Gastrocnemius medialis (tissue), 4 donors: ENCODE results near the gene DSCAML1. TPM values are rescaled to one million over a fixed set of nuclear protein-coding genes. Genes with fewer than 3 reads are reported as not detected.

ENCODE experiments used
- ATAC-seq, 2 donors: fragments of 150-250 bp; one replicate each; pipeline ENCODE4 v1.9.1; 2016
- DNase-seq, 2 donors: peaks; one replicate each; pipeline ENCODE4 v3.0.0-alpha.2; 2019
- H3K27ac ChIP-seq, 4 donors: fragments of 200-600 bp; sonication (generic); 1 replicate in 1 of 4; 2 replicates in 3 of 4; pipeline ENCODE4 v1.5.1; 2016 to 2018; ENCODE audit warnings: mild to moderate bottlenecking in 2 of 4, moderate library complexity in 1 of 4
- H3K27me3 ChIP-seq, 3 donors: fragments of 200-600 bp; sonication (generic) in 2 of 3; 1 replicate in 1 of 3; 2 replicates in 2 of 3; pipeline versions ENCODE4 v1.5.1 to v1.6.0; 2016 to 2019; ENCODE audit warnings: mild to moderate bottlenecking in 1 of 3, moderate library complexity in 1 of 3
- H3K36me3 ChIP-seq, 2 donors: fragments of 200-600 bp; sonication (generic) in 1 of 2; one replicate each; pipeline ENCODE4 v1.5.1; 2017 to 2018
- H3K4me1 ChIP-seq, 2 donors: fragments of 200-600 bp; sonication (generic) in 1 of 2; one replicate each; pipeline ENCODE4 v1.5.1; 2016 to 2017; ENCODE audit warnings: mild to moderate bottlenecking in 2 of 2
- H3K4me3 ChIP-seq, 4 donors: fragments of 200-600 bp; sonication (generic) in 3 of 4; 1 replicate in 1 of 4; 2 replicates in 3 of 4; pipeline ENCODE4 v1.5.1; 2016 to 2019; ENCODE audit warnings: mild to moderate bottlenecking in 2 of 4
- H3K9me3 ChIP-seq, 3 donors: fragments of 200-600 bp; sonication (generic) in 2 of 3; 1 replicate in 1 of 3; 2 replicates in 2 of 3; pipeline ENCODE4 v1.5.1; 2016 to 2019
- CTCF ChIP-seq, 5 experiments: fragments of 450-650 bp in 3 of 5; fragments of 200-600 bp in 2 of 5; sonication (generic) in 2 of 5; IDR thresholded peaks in 4 of 5; conservative IDR thresholded peaks in 1 of 5; 1 replicate in 4 of 5; 2 replicates in 1 of 5; pipeline ENCODE4 v1.5.1; 2016 to 2019; ENCODE audit warnings: antibody characterized with exemption in 5 of 5, mild to moderate bottlenecking in 3 of 5, moderate library complexity in 3 of 5
- POLR2A ChIP-seq, 2 donors: fragments of 450-650 bp; IDR thresholded peaks; one replicate each; pipeline ENCODE4 v1.6.1; 2017; ENCODE audit warnings: antibody characterized with exemption in 2 of 2, mild to moderate bottlenecking in 2 of 2, moderate library complexity in 2 of 2
- in situ Hi-C, 4 donors: fragments of 200-750 bp; cut with MboI; loops; one replicate each; pipeline versions ENCODE4 v1.15.0 to v1.8.0; 2017; ENCODE audit warnings: low sequenced_read_pairs in 4 of 4
- intact Hi-C: fragments of 100-400 bp; cut with DNase I; formaldehyde crosslinking; loops from one replicate; pipeline ENCODE4 v1.15.1; 2023; ENCODE audit warnings: low total_unique reads
- total RNA-seq, 4 donors: library from RNA; depleted of rRNA; stranded (reverse); fragments of >200 nt; gene quantifications; one replicate each; pipeline versions ENCODE4 v1.1.0 to v1.2.3, GENCODE V29; 2016

DSCAML1 gene
- total RNA-seq, 4 donors from 2014 or later = 0.05 to 0.15 (median 0.07) TPM

- Histone ChIP-seq H3K27ac (no peak overlapping the region), H3K27me3 (no peaks in the 10 kb centered on the region), H3K4me1 (no peaks in the 10 kb centered on the region), H3K4me3 (no peak overlapping the region), H3K36me3 (peaks cover 0 to 9% of the 10 kb centered on the region in 2 donors), H3K9me3 (no peaks in the 10 kb centered on the region)
- DNase-seq (no peak), ATAC-seq (no peak)
- TF ChIP-seq POLR2A (IDR thresholded peaks at IDR 0.05) (no peak), CTCF (IDR thresholded peaks at IDR 0.05 in 4 of 5, conservative IDR thresholded peaks at IDR 0.05 in 1 of 5) (no peak)
- intact Hi-C loops = no loop called here
- in situ Hi-C loops = no loop called here
Measured at GRCh38 chr11:117381481-117382387, 415.3 kb downstream of the DSCAML1 start.

DNA sequence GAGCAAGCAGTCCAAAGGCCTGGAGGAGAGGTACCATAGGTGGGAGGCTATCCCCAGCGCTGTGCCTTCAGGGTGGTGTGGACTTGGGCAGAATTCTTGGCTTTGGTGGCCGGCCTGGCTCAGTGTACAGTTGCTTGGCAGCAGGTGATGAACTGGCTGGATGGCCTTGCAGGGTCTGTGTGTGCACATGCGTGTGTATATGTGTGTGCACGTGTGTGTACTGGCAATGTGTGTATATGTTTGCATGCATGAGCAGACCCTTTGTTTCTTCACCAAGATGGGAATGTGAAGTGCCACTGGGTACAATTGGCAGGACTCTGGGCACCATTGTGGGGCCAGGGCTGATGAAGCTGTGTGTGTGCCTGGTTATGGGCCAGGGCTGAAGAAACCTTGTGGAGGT is 416.3 kb downstream of the DSCAML1 start:
- intact Hi-C loops (no loop called here), in situ Hi-C loops (no loop called here)
- no peaks in the 10 kb centered on the region for H3K4me1 ChIP-seq
- ATAC-seq (no peak), DNase-seq (no peak)
- TF ChIP-seq POLR2A (IDR thresholded peaks at IDR 0.05) (no peak), CTCF (IDR thresholded peaks at IDR 0.05 in 4 of 5, conservative IDR thresholded peaks at IDR 0.05 in 1 of 5) (no peak)
- H3K27ac ChIP-seq = no peak overlapping the region
- H3K4me3 ChIP-seq = no peak overlapping the region
- H3K27me3 ChIP-seq = no peaks in the 10 kb centered on the region
- H3K36me3 ChIP-seq = peaks cover 0 to 9% of the 10 kb centered on the region in 2 donors
- H3K9me3 ChIP-seq = no peaks in the 10 kb centered on the region

DNA sequence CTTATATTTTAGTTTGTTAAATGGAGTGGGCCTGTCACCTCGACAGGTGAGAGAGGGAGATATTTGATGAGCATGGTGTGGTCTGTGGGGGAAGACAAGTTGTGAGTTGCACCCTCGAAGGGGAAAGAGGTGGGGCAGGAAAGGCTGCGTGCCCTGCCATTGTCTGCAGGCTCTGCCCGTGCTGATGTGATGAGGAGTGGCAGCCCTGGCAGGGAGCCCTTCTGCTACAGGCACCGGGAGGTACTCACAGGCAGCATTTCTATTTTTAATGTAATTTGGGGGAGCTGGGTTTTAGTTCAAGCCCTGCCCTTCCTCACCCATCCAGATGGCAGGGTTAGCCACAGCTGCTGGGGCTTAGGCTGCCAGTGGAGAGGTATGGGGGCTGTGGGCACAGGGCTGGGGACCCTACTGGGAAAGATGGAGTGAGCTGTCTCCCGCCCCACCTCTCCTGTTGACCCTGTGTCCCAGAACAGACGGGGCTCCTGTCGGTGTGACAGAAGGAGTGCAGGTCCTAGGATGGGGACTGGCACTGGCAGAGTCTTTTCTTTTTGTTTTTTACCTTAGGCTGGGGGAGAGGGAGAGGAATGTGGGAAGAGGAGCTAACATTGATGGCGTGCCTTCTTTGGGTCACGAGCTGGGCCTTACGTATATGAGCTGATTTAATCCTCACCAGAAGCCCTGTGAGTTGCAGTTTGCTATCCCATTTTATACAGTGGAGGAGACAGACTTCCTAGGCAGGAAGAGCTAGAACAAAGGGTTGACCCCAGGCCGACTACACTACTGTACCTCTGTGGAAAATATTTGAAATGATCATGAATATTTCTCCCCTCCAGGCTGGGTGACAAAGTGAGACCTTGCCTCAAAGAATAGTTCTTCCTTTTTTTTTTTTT is 417.8 kb downstream of the DSCAML1 start:
- peaks cover 0 to 9% of the 10 kb centered on the region in 2 donors for H3K36me3 ChIP-seq
- H3K27me3 ChIP-seq = no peaks in the 10 kb centered on the region
- DNase-seq = no peak
- no peak for ATAC-seq
- in situ Hi-C loops = no loop called here
- no peaks in the 10 kb centered on the region for H3K4me1 ChIP-seq
- H3K4me3 ChIP-seq = no peak overlapping the region
- TF ChIP-seq POLR2A (IDR thresholded peaks at IDR 0.05) (no peak), CTCF (IDR thresholded peaks at IDR 0.05 in 4 of 5, conservative IDR thresholded peaks at IDR 0.05 in 1 of 5) (no peak)
- no peaks in the 10 kb centered on the region for H3K9me3 ChIP-seq
- H3K27ac ChIP-seq = no peak overlapping the region
- intact Hi-C loops = no loop called here

Other genes with a start within 250 kb of the DSCAML1 start
- gene FXYD2, start 27.5 kb upstream of the DSCAML1 start, total RNA-seq = under 1 TPM in 1 of 4 donors, not detected in 3; 0.87 TPM
- 10 to 100 TPM in 1 of 4 donors, 1 to 10 TPM in 3; 2.9 to 17.7 (median 5.4) TPM for gene FXYD6, start 79.4 kb upstream of the DSCAML1 start, total RNA-seq
- gene TMPRSS13, start 132.2 kb upstream of the DSCAML1 start, total RNA-seq = not detected
- gene IL10RA, start 189.2 kb upstream of the DSCAML1 start, total RNA-seq = 1 to 10 TPM in 3 of 4 donors, under 1 TPM in 1; 0.73 to 5.5 (median 2.2) TPM